GM20000 (cell line): Measurements from ENCODE around the gene KCND1.

Experiments used
- DNase-seq: peaks from one replicate; pipeline ENCODE4 v3.0.0; 2012; ENCODE audit warnings: low spot score
- CTCF ChIP-seq: IDR thresholded peaks from 2 replicates; pipeline ENCODE4 v1.5.1; 2012; ENCODE audit warnings: mild to moderate bottlenecking, control low read depth; ENCODE audit errors: extremely low read depth, missing control alignments

Gene KCND1

DNA sequence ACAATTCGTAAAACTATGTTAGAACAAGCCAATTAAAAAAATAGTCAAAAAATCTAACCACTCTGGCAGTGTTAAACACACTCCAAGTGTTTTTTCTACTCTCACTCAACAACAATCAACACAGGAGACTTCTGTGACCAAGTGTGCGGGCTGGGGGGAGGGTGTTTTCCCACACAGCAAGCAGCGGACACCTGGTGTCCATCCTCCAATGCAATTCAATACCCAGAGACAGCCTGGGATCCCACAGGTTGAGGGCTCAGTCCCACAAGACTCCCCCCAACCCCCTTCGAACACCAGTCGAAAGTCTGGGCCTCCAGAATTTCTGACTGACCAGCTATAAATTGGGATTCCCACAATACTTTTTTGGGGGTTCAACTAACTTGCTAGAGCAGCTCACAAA, 44.5 kb downstream of the KCND1 start:
- DNase-seq: no peak

DNA sequence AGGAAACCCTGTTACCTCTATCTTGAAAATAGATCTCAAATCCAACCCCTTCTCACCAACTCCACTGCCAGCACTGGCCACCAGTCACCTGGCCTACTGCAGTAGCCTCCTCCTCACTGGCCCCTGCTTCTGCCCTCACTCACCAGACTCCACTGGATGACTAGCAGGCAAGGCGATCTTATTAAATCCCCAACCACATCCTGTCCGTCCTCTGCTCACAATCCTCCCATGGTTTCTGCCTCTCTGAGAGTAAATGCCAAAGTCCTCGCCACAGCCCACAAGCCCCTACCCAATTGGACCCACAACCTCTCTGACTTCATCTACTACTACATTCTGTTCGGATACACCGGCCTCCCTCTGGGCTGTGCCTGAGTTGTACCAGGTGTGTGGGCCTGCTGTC, 47.4 kb downstream of the KCND1 start:
- TF ChIP-seq CTCF: no peak
- DNase-seq: no peak

More for the DNA sequence above, 44.5 kb downstream of the KCND1 start:
- TF ChIP-seq CTCF: no peak

GRCh38 chrX:48923771-48924170, 47.9 kb downstream of the KCND1 start:
- TF ChIP-seq CTCF: no peak
- DNase-seq: no peak

GRCh38 chrX:48920718-48921104, 50.9 kb downstream of the KCND1 start:
- no peak for DNase-seq
- no peak for TF ChIP-seq CTCF

- TF ChIP-seq CTCF: no peak
- no peak for DNase-seq
These were observed 51.5 kb downstream of the KCND1 start for GRCh38 chrX:48919947-48920717.

DNA sequence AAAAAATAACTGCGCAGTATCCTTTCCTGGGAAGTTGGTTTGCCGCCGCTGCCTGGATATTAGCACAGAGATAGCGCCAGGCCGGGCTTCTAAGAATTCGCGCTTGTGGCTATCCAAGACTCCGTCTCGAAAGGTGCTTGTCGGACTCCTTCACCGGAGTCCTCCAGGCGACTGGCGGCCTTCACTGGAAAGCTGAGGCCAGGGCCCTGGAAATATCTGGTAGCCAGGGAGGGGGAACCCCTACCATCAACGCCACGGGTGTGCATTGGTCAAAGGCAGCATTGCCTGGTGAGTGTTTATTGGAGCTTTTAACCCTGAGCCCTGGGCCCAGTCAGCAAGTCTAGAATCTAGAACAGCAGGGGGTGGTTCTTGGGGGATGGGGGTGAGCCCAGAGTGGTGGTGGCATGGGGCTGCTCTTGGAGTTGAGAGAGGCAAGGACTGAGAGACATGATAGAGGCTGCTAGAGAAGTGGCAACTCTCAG, 52.2 kb downstream of the KCND1 start:
- no peak for DNase-seq
- no peak for TF ChIP-seq CTCF

- no peak for TF ChIP-seq CTCF
- DNase-seq: peak; percentile 87
These were observed 52.9 kb downstream of the KCND1 start, which contains the start of gene PIM2 for GRCh38 chrX:48918643-48919340. Gene PIM2 (minus strand): TSS chrX:48919024. CDS start chrX:48918834, 190 bp downstream.
